Measurements from ENCODE around the gene CACNA2D2.

The CACNA2D2 gene

GRCh38 chr3:50433954-50434353 lies 69.5 kb downstream of the CACNA2D2 start:
- Histone ChIP-seq H3K4me3 (ENCODE audit: insufficient read depth, low read depth, low read length) (no peak overlapping the region), H3K27me3 (ENCODE audit: control insufficient read depth, insufficient read depth, low read length, poor library complexity, severe bottlenecking) (no peaks in the 10 kb centered on the region), H3K9me3 (ENCODE audit: control insufficient read depth, low read length) (no peaks in the 10 kb centered on the region), H3K4me1 (ENCODE audit: control insufficient read depth, insufficient read depth, low read length) (peaks cover 15% of the 10 kb centered on the region), H3K27ac (ENCODE audit: insufficient read depth, low read depth, low read length, poor library complexity, severe bottlenecking) (no peak overlapping the region), H3K36me3 (ENCODE audit: control insufficient read depth, insufficient read depth, low read length) (no peaks in the 10 kb centered on the region)
- 92% methylated on average over 5 of the region's 5 CpGs for WGBS, 2 experiments

DNA sequence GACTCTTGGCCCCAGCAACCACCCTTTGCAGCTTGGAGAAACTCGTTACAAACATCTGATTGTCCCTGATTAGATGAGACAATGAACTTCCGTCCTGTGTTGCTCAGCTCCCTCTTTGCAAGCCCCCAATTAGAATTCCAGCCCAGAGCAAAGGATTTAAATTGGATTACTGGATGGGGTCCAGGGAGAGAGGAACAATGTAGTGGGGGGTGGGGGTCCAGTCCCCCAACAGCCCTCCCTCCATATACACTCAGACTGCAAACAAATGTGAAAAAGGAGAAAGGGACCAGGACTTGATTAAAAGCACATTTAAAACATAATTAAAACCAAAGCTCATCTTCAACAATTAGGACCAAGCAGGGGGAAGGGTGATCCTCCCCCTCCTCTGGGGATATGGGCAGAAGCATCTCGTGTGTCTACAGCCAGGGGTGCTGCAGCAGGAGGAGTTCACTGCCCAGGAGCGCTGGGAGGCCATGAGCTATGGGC lies 72.4 kb downstream of the CACNA2D2 start:
- no peaks in the 10 kb centered on the region for H3K27me3 ChIP-seq (ENCODE audit: control insufficient read depth, insufficient read depth, low read length, poor library complexity, severe bottlenecking)
- H3K9me3 ChIP-seq (ENCODE audit: control insufficient read depth, low read length): no peaks in the 10 kb centered on the region
- peaks cover 15% of the 10 kb centered on the region for H3K4me1 ChIP-seq (ENCODE audit: control insufficient read depth, insufficient read depth, low read length)
- 55 to 60% methylated on average over 4 of the region's 4 CpGs for WGBS, 2 experiments
- no peak overlapping the region for H3K4me3 ChIP-seq (ENCODE audit: insufficient read depth, low read depth, low read length)
- no peaks in the 10 kb centered on the region for H3K36me3 ChIP-seq (ENCODE audit: control insufficient read depth, insufficient read depth, low read length)
- H3K27ac ChIP-seq (ENCODE audit: insufficient read depth, low read depth, low read length, poor library complexity, severe bottlenecking): no peak overlapping the region

DNA sequence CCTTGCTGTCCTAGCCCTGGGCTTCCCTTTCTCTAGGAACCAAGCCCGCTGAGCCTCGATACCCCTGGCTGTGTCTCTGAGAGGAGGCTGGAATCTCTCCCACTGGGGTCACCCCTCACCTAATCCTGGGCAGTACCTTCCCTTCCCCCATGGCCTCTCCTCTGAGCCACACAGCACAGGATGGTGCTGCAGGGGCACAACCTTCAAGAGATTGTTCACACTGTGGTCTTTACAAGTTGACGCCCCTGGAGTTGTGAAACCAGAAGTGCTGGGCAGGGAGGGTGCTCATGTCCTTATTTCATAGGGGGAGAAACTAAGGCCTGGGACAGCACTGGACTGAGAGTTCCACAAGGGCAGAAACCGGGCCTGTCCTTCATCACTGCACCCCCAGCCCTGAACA lies 73.2 kb downstream of the CACNA2D2 start:
- 93 to 96% methylated on average over 4 of the region's 4 CpGs for WGBS, 2 experiments
- no peak overlapping the region for H3K4me3 ChIP-seq (ENCODE audit: insufficient read depth, low read depth, low read length)
- no peaks in the 10 kb centered on the region for H3K9me3 ChIP-seq (ENCODE audit: control insufficient read depth, low read length)
- no peak overlapping the region for H3K27ac ChIP-seq (ENCODE audit: insufficient read depth, low read depth, low read length, poor library complexity, severe bottlenecking)
- H3K4me1 ChIP-seq (ENCODE audit: control insufficient read depth, insufficient read depth, low read length): peaks cover 9% of the 10 kb centered on the region
- no peaks in the 10 kb centered on the region for H3K36me3 ChIP-seq (ENCODE audit: control insufficient read depth, insufficient read depth, low read length)
- H3K27me3 ChIP-seq (ENCODE audit: control insufficient read depth, insufficient read depth, low read length, poor library complexity, severe bottlenecking): no peaks in the 10 kb centered on the region

- Histone ChIP-seq H3K9me3 (ENCODE audit: control insufficient read depth, low read length) (no peaks in the 10 kb centered on the region), H3K36me3 (ENCODE audit: control insufficient read depth, insufficient read depth, low read length) (no peaks in the 10 kb centered on the region), H3K4me1 (ENCODE audit: control insufficient read depth, insufficient read depth, low read length) (peaks cover 9% of the 10 kb centered on the region), H3K27me3 (ENCODE audit: control insufficient read depth, insufficient read depth, low read length, poor library complexity, severe bottlenecking) (no peaks in the 10 kb centered on the region), H3K27ac (ENCODE audit: insufficient read depth, low read depth, low read length, poor library complexity, severe bottlenecking) (no peak overlapping the region), H3K4me3 (ENCODE audit: insufficient read depth, low read depth, low read length) (no peak overlapping the region)
- 92% methylated on average over 9 of the region's 9 CpGs for WGBS, 2 experiments
Measured at GRCh38 chr3:50428007-50428633, 75.3 kb downstream of the CACNA2D2 start.

DNA sequence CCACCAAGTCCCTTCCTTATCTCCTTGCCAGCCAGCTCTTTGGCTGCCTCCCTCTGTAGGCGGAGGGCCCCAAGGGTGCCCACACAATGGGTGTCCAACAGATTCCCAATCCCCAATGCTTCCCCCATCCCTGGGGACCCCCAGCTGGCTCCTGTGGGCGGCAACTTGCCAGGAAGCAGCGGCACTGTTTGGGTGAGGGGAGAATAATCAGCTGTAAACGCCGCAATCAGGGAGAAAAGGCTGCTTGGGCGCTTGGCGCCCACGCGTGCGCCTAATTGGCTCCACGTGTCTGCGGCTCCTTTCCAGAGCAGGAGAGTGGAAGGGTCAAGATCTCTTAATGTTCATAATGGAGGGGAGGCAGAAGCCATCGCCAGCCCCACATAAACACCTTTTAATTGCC lies 76.2 kb downstream of the CACNA2D2 start:
- H3K27me3 ChIP-seq (ENCODE audit: control insufficient read depth, insufficient read depth, low read length, poor library complexity, severe bottlenecking): no peaks in the 10 kb centered on the region
- no peak overlapping the region for H3K27ac ChIP-seq (ENCODE audit: insufficient read depth, low read depth, low read length, poor library complexity, severe bottlenecking)
- H3K4me3 ChIP-seq (ENCODE audit: insufficient read depth, low read depth, low read length): no peak overlapping the region
- H3K4me1 ChIP-seq (ENCODE audit: control insufficient read depth, insufficient read depth, low read length): peaks cover 9% of the 10 kb centered on the region
- H3K9me3 ChIP-seq (ENCODE audit: control insufficient read depth, low read length): no peaks in the 10 kb centered on the region
- 95% methylated on average over 13 of the region's 13 CpGs for WGBS, 2 experiments
- H3K36me3 ChIP-seq (ENCODE audit: control insufficient read depth, insufficient read depth, low read length): no peaks in the 10 kb centered on the region

- H3K27ac ChIP-seq (ENCODE audit: insufficient read depth, low read depth, low read length, poor library complexity, severe bottlenecking): no peak overlapping the region
- WGBS, 2 experiments: 87 to 88% methylated on average over 5 of the region's 5 CpGs
- H3K4me3 ChIP-seq (ENCODE audit: insufficient read depth, low read depth, low read length): no peak overlapping the region
- no peaks in the 10 kb centered on the region for H3K9me3 ChIP-seq (ENCODE audit: control insufficient read depth, low read length)
- H3K36me3 ChIP-seq (ENCODE audit: control insufficient read depth, insufficient read depth, low read length): no peaks in the 10 kb centered on the region
- no peaks in the 10 kb centered on the region for H3K27me3 ChIP-seq (ENCODE audit: control insufficient read depth, insufficient read depth, low read length, poor library complexity, severe bottlenecking)
- peaks cover 14% of the 10 kb centered on the region for H3K4me1 ChIP-seq (ENCODE audit: control insufficient read depth, insufficient read depth, low read length)
Measured at GRCh38 chr3:50425911-50426310, 77.5 kb downstream of the CACNA2D2 start.

DNA sequence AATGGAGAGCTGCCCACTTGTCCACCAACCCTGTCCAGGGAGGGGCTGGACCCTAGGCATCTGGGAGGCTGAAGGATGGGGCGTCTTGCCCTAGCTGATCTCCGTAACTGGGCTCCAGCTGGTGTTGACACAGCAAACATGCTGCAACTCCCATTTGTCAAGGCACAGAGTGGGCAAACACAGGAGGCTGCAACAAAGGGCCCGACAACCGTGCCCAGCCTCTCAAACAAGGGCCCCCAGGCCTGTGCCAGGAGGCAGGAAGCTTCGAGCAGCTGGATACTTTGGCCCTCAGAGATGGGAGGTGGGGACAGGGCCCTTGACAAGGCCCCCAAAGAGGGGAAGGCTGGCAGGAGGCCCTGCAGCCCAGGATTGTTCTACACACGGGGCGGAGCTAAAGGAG lies 79.9 kb downstream of the CACNA2D2 start:
- H3K9me3 ChIP-seq (ENCODE audit: control insufficient read depth, low read length): no peaks in the 10 kb centered on the region
- H3K4me3 ChIP-seq (ENCODE audit: insufficient read depth, low read depth, low read length): no peak overlapping the region
- H3K27ac ChIP-seq (ENCODE audit: insufficient read depth, low read depth, low read length, poor library complexity, severe bottlenecking): no peak overlapping the region
- no peaks in the 10 kb centered on the region for H3K36me3 ChIP-seq (ENCODE audit: control insufficient read depth, insufficient read depth, low read length)
- H3K27me3 ChIP-seq (ENCODE audit: control insufficient read depth, insufficient read depth, low read length, poor library complexity, severe bottlenecking): no peaks in the 10 kb centered on the region
- peaks cover 5% of the 10 kb centered on the region for H3K4me1 ChIP-seq (ENCODE audit: control insufficient read depth, insufficient read depth, low read length)
- WGBS, 2 experiments: 84 to 85% methylated on average over 7 of the region's 7 CpGs

GRCh38 chr3:50422153-50422552 lies 81.3 kb downstream of the CACNA2D2 start:
- Histone ChIP-seq H3K27ac (ENCODE audit: insufficient read depth, low read depth, low read length, poor library complexity, severe bottlenecking) (no peak overlapping the region), H3K9me3 (ENCODE audit: control insufficient read depth, low read length) (no peaks in the 10 kb centered on the region), H3K27me3 (ENCODE audit: control insufficient read depth, insufficient read depth, low read length, poor library complexity, severe bottlenecking) (no peaks in the 10 kb centered on the region), H3K4me3 (ENCODE audit: insufficient read depth, low read depth, low read length) (no peak overlapping the region), H3K36me3 (ENCODE audit: control insufficient read depth, insufficient read depth, low read length) (no peaks in the 10 kb centered on the region), H3K4me1 (ENCODE audit: control insufficient read depth, insufficient read depth, low read length) (peaks cover 5% of the 10 kb centered on the region)
- 88 to 95% methylated on average over 1 of the region's 1 CpG for WGBS, 2 experiments

GRCh38 chr3:50419595-50420370 lies 83.7 kb downstream of the CACNA2D2 start:
- H3K4me1 ChIP-seq (ENCODE audit: control insufficient read depth, insufficient read depth, low read length): peaks cover 5% of the 10 kb centered on the region
- no peak overlapping the region for H3K4me3 ChIP-seq (ENCODE audit: insufficient read depth, low read depth, low read length)
- H3K27me3 ChIP-seq (ENCODE audit: control insufficient read depth, insufficient read depth, low read length, poor library complexity, severe bottlenecking): no peaks in the 10 kb centered on the region
- H3K27ac ChIP-seq (ENCODE audit: insufficient read depth, low read depth, low read length, poor library complexity, severe bottlenecking): no peak overlapping the region
- H3K36me3 ChIP-seq (ENCODE audit: control insufficient read depth, insufficient read depth, low read length): no peaks in the 10 kb centered on the region
- H3K9me3 ChIP-seq (ENCODE audit: control insufficient read depth, low read length): no peaks in the 10 kb centered on the region
- WGBS, 2 experiments: 89 to 93% methylated on average over 15 to 18 of the region's 18 CpGs

GRCh38 chr3:50418850-50419249 lies 84.6 kb downstream of the CACNA2D2 start:
- H3K4me1 ChIP-seq (ENCODE audit: control insufficient read depth, insufficient read depth, low read length): peaks cover 5% of the 10 kb centered on the region
- H3K27ac ChIP-seq (ENCODE audit: insufficient read depth, low read depth, low read length, poor library complexity, severe bottlenecking): no peak overlapping the region
- H3K36me3 ChIP-seq (ENCODE audit: control insufficient read depth, insufficient read depth, low read length): no peaks in the 10 kb centered on the region
- no peak overlapping the region for H3K4me3 ChIP-seq (ENCODE audit: insufficient read depth, low read depth, low read length)
- H3K9me3 ChIP-seq (ENCODE audit: control insufficient read depth, low read length): no peaks in the 10 kb centered on the region
- H3K27me3 ChIP-seq (ENCODE audit: control insufficient read depth, insufficient read depth, low read length, poor library complexity, severe bottlenecking): no peaks in the 10 kb centered on the region
- 84 to 88% methylated on average over 4 of the region's 4 CpGs for WGBS, 2 experiments
